Fibroblast of mammary gland (primary cell): ENCODE data around the gene ITPK1.

Experiments
- DNase-seq: peaks from one replicate; pipeline ENCODE4 v3.0.0-alpha.2; 2010; ENCODE audit warnings: low read depth
- H3K4me3 ChIP-seq: 2 replicates; pipeline ENCODE4 v1.5.1; 2011; ENCODE audit warnings: low read depth, mild to moderate bottlenecking, low read length, moderate library complexity; ENCODE audit not compliant: control insufficient read depth
- CTCF ChIP-seq: conservative IDR thresholded peaks from 2 replicates; pipeline ENCODE4 v1.5.1; 2011; ENCODE audit warnings: low read depth, low read length, inconsistent platforms; ENCODE audit not compliant: control insufficient read depth, insufficient read depth

Gene ITPK1

GRCh38 chr14:93023039-93023438, 92.7 kb downstream of the ITPK1 start:
- no peak overlapping the region for H3K4me3 ChIP-seq
- DNase-seq, result peak; percentile 33
- no peak for TF ChIP-seq CTCF

DNA sequence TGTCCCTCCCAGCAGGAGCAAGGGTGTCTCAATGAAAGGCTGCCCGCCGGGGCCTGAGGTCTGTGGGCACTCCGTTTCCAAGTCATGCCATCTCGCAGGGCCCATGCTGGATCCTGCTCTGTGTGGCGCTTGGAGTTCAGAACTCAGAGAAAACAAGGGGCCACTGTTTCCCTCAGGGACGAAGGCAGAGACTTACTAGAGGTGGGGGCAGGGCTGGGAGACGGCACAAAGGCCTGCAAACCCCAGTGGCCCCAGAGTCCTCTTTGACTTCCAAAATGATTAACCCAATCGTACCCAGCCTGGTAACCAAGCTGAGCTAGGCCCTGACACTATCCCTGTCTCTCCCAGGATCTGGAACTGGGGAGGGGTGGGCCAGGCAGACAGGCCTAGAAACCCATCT, 95.8 kb downstream of the ITPK1 start:
- no peak for TF ChIP-seq CTCF
- no peak for DNase-seq
- H3K4me3 ChIP-seq, result no peak overlapping the region

DNA sequence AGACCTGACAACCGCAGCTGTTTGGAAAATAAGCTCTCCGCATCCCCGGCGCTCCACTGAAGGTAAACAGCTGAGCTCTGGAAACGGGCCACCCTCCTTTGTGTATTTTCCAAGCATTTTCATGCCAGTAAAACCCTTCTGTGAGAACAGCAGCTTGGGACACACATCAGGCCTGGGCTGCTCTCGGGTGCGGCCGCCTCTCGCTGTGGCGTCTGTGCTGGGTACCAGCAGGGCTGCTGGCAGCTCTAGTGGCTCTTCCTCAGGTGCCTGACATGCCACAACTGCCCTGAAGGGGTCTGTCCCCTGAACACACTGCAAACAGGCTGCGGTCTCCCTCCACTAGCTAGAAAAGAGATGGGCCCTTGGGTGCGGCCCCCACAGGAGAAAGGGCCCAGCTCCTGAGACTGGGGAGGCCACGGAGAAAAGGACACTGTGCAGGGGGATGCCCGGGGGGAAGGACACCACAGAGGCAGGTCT, 96.3 kb downstream of the ITPK1 start:
- no peak for DNase-seq
- H3K4me3 ChIP-seq, result no peak overlapping the region
- TF ChIP-seq CTCF, result no peak

DNA sequence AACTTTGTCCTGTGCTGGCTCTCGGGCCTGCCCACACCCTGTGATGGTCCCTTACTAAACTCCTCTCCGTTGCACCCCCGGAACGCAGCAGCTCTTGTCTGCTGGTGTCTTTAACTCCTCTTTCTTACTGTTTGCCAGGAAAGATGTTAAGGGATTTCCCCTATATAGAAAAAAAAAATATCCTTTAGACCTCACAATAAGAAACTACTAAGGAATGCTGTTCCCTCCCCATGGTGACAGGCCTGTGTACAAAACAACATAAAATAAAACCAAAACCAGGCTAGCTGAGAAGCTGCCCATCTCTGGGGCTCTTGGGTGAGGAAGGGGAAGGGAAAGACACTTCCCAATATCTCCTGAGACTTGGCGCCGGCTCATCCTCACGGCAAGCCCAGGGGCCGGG, 97.4 kb downstream of the ITPK1 start:
- no peak overlapping the region for H3K4me3 ChIP-seq
- no peak for TF ChIP-seq CTCF
- DNase-seq, result no peak

DNA sequence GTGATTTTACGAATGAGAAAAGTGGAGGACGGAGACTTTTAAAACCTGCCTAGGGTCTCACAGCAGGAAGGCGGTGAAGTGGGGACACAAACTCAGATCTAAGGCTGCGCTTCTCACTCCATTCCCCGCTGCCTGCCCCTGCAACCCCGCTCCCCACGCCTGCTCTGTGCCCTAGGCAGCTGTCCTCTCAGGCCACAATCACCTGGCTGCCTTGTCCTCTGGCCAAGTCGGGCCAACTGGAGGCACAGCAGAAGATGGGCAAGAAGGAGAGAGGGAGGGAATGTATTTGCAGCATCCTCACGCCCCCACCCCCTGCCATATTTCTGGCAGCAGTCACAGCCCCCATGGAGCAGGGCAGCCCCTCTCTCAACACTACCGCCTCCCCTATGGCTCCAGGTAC, 97.8 kb downstream of the ITPK1 start:
- no peak overlapping the region for H3K4me3 ChIP-seq
- no peak for DNase-seq
- no peak for TF ChIP-seq CTCF

DNA sequence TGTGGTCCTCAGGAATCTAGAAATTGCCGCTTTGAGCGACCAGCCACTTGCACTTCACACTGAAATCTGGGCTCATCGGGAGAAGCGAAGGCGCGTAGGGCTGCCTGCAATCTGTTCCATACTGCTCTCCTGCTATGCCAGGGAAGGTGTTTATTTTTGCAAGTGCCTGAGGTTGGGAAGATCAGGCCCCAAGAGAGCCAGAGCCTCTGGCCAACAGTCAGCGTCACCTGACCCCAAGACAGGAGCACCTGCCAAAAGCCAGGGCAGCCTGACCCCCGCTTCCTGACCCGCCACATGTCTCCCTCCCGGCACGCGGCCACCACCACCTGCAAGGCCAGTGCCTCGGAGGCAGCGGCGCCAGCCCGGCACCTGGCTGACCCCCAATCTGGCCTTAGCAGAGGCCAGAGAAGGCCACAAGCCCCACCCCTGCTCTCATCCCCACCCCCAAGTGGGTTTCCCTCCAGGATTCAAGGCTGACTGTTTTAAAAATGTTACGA, 98.4 kb downstream of the ITPK1 start:
- TF ChIP-seq CTCF, result no peak
- no peak for DNase-seq
- H3K4me3 ChIP-seq, result no peak overlapping the region

GRCh38 chr14:93016275-93016845, 99.4 kb downstream of the ITPK1 start:
- TF ChIP-seq CTCF, result no peak
- no peak for DNase-seq
- no peak overlapping the region for H3K4me3 ChIP-seq
